Keratinocyte (primary cell): ENCODE results near the gene GTF3C2.

ENCODE experiments used
- EZH2 ChIP-seq: IDR thresholded peaks from one replicate; pipeline ENCODE4 v1.6.1; 2012; ENCODE audit warnings: inconsistent platforms, mild to moderate bottlenecking, low read length, moderate library complexity
- TF ChIP-seq, protein P1 (sequence below), 3 experiments: IDR thresholded peaks in 1 of 3; conservative IDR thresholded peaks in 1 of 3; optimal IDR thresholded peaks in 1 of 3; 2 replicates in 2 of 3; 3 replicates in 1 of 3; pipeline versions ENCODE3 to v1.5.1; 2011; ENCODE audit warnings: low read length in 3 of 3, mild to moderate bottlenecking in 3 of 3, moderate library complexity in 2 of 3, control low read depth in 1 of 3, inconsistent platforms in 1 of 3; ENCODE audit not compliant: insufficient read depth in 2 of 3; ENCODE audit errors: extremely low read depth in 1 of 3

DNA sequence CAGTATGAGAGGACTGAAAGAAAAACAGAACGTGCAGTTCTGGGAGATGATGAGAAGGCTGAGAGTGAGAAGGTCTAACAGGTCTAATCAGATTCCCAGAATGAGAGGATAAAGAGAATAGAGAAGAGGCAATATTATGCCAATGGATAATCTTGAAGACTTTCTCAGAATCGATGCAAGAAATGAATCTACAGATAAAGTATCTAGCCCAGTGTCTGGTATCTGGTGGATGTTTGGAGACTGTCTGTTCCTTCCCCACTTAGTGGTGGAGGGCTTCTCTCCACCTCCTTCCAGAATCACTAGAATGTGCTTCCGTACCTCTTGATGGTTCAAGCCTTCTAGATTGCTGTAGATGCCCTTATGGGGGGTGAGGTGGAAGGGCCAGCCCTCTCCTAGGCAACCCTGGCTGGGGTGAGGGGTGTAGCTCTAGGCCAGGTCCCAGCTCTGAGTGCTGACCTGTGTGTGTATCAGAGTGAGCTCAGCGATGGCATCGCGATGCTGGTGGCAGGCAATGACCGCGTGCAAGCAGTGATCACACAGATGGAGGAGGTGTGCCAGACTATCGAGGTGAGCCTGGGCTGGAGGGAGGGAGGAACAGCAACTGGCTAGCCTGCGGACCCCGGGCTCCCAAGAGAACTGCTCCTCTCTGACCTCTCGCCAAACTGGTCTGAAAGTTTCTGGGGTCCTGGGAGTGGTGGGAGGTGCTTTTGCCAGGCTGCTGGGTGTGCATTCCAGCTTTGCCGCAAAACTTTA lies 51.9 kb downstream of the GTF3C2 start:
- TF ChIP-seq, protein P1, sequence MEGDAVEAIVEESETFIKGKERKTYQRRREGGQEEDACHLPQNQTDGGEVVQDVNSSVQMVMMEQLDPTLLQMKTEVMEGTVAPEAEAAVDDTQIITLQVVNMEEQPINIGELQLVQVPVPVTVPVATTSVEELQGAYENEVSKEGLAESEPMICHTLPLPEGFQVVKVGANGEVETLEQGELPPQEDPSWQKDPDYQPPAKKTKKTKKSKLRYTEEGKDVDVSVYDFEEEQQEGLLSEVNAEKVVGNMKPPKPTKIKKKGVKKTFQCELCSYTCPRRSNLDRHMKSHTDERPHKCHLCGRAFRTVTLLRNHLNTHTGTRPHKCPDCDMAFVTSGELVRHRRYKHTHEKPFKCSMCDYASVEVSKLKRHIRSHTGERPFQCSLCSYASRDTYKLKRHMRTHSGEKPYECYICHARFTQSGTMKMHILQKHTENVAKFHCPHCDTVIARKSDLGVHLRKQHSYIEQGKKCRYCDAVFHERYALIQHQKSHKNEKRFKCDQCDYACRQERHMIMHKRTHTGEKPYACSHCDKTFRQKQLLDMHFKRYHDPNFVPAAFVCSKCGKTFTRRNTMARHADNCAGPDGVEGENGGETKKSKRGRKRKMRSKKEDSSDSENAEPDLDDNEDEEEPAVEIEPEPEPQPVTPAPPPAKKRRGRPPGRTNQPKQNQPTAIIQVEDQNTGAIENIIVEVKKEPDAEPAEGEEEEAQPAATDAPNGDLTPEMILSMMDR (optimal IDR thresholded peaks at IDR 0.05 in 1 of 3, IDR thresholded peaks at IDR 0.05 in 1 of 3, conservative IDR thresholded peaks at IDR 0.05 in 1 of 3; ENCODE audit: extremely low read depth in 1 of 3, insufficient read depth in 2 of 3, low read length in 3 of 3): no peak
- no peak for TF ChIP-seq EZH2
